Activated CD4-positive, alpha-beta T cell treated with anti-CD3 and anti-CD28 coated beads for 4 hours (primary cell): ENCODE results near the gene NRG4.
"Not testable (repeated sequence)": the region's sequence is repeated elsewhere in the genome, so short reads cannot be mapped to it uniquely, and the experiment has no call there.

Experiments
- DNase-seq, 2 donors: peaks; one replicate each; pipeline ENCODE4 v3.0.0-alpha.2; 2020

The NRG4 gene

DNA sequence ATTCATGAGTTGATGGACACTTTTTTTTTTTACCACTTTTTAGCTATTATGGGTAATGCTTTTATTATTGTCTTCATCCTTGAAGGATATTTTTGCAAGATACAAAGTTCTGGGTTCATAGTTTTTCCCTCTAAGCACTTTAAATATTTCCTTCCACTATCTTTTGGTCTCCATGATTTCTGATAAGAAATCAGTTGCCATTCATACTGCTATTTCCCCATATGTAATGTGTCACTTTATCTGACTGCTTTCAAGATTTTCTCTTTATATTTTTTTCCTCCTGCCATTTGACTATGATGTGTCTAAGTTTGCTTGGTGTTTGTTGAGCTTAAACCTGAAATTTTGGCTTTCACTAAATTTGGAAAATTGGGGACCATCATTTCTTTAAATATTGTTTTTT lies 19.3 kb downstream of the NRG4 start:
- no peak for DNase-seq

DNA sequence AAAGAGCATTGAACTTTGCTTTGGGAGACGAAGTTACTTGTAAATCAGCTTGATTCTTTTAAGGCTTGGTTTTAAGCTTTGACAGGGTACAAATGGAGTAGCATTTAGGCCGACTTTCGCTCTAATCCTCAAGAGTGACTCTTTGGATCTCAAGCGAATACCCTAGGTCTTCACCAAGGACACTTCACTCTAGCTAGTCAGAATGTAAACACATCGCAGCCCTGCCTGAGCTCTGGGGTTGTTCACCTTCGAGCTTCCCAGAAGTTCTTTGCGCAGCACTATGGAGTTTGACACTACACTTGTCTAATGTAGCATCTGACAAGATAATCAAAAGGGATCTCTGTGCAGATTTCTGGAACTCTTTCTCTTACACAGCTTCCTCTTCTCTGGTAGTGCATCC lies 22.3 kb downstream of the NRG4 start:
- no peak for DNase-seq

DNA sequence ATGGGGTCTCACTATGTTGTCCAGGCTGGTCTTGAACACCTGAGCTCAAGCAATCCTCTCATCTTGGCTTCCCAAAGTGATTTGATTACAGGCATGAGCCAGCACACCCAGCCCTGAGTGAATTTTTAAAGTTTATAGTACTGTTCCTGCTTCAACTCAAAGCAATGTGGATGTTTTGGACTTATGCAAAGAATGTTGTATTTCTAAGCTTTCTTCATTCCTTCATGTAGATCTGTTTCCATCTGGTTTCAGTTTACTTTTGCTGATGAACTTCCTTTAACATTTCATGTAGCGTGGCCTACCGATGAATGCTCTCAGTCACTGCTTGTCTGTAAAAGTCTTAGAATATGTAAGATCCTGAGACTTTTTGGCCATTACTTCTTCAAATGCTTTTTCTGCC lies 23.2 kb downstream of the NRG4 start:
- no peak for DNase-seq

DNA sequence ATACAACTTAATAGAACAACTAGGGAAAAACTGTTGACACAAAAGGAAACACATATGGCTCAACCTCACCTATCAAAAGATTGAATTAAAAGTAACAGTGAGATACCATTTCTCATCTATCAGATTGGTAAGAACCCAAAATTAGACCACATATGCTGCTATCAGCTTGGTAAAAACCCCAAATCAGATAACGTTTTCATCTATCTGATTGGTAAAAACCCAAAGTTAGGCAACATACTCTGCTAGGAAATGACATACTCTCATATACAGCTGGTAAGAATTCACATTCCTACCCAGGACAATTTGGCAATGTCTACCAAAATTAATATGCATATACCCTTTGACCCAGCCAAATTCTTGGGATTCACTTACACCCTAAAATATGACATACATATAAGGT lies 26.3 kb downstream of the NRG4 start:
- no peak for DNase-seq

DNA sequence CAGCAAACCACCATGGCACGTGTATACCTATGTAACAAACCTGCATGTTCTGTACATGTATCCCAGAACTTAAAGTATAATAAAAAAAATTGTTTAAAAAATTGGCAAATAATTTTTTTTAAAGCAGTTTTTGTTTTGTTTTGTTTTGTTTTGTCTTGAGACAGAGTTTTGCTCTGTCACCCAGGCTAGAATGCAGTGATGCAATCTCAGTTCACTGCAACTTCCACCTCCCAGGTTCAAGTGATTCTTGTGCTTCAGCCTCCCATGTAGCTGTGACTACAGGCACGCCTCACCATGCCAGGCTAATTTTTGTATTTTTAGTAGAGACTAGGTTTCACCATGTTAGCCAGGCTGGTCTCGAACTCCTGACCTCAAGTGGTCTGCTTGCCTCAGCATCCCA lies 27.5 kb downstream of the NRG4 start:
- DNase-seq: not testable (repeated sequence)

DNA sequence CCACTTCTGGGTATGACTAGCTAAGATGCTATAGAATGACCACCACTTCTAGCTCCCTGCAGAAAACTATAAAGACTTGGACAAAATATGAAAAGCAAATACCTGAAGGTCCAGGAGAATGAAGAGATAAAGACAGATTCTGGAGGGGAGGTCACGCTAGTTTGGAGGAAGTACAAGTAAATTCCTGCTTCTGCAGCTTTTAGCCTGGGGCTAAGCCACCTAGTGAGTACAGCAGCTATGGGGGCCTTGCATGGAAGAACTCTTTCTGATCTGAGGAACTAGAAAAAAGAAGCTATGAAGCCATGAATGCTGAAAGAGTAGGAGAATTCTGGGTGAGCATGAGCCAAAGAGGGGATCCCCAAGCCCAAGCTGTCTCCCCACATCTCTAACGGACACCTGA lies 29.8 kb downstream of the NRG4 start:
- DNase-seq: no peak

DNA sequence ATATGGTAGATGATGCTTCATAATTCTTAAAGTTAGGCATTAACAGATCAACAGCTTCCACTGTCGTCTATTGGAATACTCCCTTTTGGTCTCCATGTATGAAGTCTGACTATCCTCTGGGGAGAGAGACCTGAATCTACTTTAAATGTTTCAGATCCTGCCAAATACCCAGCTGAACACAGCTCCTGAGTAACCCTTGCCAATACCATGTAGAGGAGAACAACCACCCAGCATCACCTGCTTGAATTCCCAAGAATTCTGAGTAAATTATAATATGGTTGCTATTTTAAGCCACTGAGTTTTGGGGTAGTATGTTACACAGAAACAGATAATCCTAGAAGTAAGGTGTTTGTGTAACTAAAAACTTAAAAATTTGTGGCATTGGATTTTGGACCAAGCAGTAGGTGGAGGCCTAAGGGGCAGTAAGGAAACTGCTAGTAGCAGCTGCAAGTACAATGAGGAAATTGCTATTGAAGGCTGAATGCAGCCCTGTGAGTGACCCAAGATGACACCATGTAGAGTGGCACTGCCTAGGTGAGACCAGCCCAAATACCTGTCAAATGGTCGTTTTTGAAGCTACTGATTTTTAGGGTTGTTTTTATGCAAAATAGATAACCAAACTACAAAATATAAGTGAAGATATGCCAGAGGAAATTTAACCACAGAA lies 30.9 kb downstream of the NRG4 start:
- DNase-seq: no peak

DNA sequence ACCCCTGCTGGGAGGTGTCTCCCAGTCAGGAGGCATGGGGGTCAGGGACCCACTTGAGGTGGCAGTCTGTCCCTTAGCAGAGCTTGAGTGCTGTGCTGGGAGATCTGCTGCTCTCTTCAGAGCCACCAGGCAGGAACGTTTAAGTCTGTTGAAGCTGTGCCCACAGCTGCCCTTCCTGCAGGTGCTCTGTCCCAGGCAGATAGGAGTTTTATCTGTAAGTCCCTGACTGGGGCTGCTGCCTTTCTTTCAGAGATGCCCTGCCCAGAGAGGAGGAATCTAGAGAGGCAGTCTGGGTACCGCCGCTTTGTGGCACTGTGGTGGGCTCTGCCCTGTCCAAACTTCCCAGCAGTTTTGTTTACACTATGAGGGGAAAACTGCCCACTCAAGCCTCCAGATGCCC lies 35.5 kb downstream of the NRG4 start:
- not testable (repeated sequence) for DNase-seq

DNA sequence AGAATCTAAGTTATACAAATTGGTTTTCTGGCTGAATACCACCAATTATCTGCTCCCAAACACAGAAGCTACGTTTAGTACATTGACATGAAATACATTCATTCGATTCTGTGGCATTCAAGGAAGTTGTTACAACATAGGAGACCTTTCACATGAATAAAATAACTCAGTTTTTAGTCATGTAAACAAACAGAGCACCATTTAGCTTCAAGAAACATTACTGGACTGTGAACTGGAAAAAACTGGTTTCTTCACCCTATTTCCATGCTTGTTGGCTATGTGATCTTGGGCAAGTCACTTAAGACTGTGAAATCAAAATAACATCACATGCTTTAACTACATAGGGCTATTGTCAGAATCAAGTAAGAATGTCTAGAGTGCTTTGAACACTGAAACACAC lies 46.2 kb downstream of the NRG4 start:
- no peak for DNase-seq

DNA sequence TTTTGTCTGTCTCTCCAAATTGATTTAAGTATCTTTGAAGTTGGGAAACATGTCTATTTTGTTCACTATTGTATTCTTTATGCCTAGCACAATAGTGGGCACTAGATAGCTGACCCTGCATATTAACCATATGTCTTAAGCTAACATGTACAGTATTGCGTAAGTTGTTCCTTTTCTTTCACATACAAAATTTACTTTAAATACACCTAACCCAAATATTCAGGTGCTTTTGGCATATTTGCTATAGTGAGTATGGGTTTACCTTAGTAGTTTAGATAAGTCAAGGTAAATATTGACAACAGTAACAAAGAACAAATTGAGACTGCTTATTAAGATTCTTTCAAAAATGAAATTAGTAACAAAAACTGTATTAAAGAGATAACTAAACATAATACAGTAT lies 50.9 kb downstream of the NRG4 start:
- DNase-seq: no peak

DNA sequence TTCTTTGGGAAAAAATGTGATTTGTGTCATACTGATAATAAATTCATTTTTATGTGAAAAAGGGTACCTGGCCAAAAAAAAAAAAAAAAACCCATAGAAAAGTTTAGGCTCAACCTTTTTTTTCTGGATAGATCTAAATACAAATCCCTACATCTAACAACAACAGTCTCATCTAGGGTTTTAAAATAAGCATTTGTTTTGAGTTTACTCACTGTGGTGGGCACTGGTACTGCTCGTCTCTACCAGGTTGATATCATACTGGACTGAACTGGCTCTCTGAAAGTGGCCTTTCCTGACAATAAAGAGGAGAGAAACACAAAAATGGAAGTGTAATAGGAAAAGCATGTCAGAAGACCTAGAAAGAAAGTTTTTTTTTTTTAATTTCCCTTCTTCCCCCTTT lies 56.5 kb downstream of the NRG4 start:
- no peak for DNase-seq

DNA sequence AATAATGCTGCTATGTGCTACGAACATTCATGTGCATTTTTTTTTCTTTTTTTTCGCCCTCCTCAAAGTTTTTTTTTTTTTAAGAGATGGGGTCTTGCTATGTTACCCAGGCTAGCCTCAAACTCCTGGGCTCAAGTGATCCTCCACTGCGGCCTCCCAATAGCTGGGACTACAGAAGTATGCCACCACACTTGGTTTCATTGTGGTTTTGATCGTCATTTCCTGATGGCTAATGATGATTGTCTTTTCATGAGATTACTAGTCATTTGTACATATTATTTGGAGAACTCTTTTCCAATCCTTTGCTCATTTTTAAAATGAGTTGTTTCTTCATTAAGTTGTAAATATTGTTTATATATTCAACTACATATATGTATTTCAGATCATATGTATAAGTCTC lies 59.7 kb downstream of the NRG4 start:
- DNase-seq: no peak

DNA sequence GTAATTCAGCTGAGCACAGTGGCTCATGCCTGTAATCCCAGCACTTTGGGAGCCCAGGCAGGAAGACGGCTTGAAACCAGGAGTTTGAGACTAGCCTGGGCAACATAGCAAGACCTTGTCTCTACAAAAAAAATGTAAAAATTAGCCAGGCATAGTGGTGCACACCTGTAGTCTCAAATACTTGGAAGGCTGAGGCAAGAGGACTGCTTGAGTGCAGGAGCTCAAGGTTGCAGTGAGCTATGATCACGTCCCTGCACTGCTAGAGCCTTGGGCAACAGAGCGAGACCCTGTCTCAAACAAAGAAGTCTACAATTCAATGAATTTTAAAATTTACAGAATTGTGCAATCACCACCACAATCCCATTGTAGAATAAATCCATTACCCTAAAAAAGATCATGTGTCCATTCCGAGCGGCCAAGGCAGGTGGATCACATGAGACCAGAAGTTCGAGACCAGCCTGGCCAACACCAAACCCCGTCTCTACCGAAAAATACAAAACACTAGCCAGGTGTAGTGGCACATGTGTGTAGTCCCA lies 63.4 kb downstream of the NRG4 start:
- no peak for DNase-seq

DNA sequence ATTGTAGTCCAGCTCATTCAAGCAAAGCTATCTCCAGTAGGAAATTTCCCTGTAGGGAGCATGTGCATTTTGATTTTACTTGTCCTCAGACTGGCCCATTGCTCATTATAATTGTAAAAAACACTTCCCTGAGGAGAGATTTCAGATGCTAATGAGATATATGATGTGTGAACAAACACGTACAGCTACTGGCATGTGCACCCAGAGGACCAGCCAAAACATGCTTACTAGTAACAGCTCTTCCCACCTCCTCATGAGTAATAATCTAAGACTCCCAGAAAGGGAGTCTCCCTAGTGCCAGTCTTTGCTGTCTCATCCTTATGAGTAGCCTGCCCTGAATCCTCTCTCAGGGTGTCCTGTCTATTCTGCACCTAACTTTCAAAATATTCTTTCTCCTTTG lies 65.1 kb downstream of the NRG4 start:
- no peak for DNase-seq

DNA sequence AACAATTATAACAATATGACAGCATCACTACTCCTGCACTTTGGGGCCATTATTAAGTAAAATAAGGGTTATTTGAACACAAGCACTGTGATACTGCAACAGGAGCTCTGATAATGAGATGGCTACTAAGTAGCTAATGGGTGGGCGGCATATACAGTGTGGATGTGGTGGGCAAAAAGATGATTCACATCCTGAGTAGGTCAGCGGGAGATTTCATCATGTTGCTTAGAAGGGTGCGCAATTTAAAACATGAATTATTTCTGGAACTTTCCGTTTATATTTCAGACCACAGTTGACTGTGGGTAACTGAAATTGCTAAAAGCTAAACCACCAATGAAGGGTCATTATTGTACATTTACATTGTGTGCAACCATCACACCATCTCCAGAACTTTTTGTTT lies 66.3 kb downstream of the NRG4 start:
- no peak for DNase-seq

DNA sequence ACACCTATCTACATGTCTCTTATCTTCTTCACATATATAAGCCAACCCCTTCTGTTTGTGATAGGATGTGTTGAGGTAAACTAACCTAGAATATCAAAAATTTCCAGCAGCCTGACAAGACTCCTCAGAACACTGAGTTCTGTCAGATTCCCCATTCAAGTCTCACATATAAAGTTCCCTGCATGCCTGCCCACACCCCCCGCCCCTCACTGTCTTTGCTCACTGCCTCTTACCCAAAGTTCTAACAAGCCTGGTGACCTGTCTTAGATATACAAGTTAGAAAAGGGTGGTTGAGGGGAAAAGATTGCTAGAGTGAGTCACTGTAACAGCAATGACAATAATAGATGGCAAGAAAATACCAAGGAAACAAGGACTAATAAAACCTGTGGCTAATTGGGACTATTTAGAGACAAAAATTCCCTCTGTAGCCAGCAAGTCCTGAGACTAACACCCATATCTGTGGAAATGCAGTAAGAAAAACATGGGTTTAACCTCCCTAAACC lies 68.5 kb downstream of the NRG4 start:
- DNase-seq: no peak

DNA sequence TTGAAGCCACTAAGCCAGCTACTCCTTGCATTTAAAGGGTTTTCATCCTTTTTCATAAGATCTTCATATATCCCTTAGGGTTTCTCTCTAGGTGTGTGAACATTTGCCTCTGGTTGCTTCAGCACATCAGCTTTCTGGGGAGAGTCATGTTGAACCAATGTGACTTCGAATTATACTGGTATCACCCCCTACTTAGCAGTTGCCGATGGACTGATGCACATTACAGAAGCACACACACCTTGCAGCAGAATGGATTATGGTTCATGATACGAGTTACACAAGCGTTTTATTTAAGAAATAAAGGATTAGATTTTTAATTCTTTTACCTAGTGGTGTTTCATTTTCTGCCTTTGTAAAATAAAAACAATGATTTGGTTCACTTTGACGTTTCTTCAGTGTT lies 69.0 kb downstream of the NRG4 start:
- DNase-seq: no peak

DNA sequence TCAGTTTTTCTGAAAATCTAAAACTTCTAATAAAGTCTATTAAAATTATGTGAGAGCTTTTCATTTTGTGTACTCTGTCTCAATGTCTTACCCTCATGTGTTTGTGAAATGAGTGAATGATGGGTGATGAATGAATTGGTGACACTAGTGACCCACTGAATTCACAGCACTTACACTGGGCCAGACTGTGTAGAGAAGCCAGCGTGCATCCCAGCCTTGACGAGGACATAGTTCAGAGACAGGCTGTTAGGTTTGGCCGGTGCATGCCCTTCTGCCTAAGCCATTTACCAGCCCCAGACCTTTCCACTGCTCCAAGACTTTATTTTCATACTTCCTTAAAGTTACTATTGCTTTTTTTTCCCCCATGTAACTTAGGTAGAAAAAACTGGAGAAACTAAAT lies 69.8 kb downstream of the NRG4 start:
- DNase-seq: no peak

DNA sequence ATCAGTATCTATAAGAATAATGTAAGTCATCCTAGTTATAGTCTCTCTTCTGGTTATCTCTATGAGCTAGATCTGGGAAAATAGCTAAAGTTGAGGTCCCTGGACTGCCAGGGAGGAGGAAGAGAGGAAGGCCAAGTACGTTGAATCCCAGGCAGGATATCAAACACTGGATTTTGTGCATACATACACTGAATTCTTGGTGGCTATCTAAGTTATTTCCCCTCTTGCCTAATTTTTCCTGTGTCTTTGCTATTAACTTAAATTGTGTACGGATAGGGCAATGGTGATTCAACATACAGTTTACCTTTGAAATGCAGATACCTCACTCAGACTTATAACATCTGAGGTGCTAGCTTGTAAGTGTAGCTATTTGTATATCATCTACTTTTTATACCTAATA lies 81.4 kb downstream of the NRG4 start:
- no peak for DNase-seq

DNA sequence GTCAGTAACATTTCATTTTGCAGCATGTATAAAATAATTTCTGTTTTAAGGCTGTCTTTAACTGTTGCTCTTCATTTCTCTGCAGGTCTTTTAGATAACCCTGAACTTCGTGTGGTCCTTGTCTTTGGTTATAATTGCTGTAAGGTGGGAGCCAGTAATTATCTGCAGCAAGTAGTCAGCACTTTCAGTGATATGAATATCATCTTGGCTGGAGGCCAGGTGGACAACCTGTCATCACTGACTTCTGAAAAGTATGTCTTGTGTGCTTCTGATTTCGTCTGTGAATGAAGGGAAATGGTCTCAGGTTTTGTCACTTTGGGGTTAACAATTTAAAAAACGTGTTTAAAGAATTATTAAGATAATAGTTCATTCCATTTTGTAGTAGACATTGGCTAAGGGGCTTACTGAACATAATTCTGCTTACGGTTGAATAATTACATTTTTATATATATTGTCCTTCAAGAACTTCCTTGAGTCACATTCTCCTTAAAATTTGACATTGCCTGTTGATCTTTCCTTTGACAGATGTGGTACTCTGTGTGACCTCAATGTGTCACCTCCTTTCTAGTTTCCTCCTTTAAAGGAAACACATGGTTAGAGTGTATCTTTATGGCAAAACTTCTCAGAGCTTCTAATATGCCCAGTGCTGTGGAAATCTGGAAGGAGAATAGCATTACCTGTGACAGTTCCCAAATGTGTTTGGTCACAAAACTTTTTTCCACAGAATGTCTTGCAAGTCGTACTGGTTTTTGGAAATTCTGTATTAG lies 82.2 kb downstream of the NRG4 start:
- DNase-seq: no peak

DNA sequence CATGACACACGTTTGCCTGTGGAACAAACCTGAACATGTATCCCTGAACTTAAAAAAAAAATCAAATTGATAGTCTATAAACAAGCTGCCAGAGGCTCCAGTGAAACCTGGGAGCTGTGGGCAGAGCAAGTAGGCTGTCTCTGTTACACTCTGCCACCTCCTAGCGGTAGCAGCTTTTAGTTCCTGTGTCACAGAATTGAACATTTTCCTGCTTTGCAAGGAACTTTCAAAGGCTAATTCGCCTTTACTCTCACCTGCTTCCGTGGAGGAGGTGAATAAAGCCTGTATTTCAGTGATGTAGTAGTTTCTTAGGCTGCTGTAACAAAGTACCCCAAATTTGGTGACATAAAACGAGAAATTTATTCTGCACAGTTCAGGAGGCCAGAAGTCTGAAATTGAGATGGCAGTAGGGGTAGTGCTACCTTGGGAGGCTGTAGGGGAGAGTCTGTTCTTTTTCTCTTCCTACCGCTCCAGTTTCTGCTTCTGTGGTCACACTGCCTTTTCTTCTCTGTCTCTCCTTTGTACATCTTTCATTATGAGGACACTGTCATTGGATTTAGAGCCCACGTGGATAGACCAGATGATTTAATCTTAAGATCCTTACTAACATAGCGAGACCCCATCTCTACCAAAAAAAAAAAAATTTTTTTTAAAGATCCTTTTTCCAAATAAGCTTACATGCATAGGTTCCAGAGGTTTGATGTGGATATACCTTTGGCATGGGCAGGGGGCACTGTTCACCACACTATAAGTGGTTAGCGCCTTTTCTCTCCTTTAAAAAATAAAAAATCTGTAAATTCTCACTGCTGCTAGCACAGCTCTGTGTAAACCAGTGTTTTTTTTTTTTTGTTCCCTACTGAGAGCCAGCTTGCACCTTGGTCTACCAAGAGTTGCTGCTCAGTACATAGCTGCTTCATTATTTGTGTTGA lies 83.3 kb downstream of the NRG4 start:
- DNase-seq: no peak

DNA sequence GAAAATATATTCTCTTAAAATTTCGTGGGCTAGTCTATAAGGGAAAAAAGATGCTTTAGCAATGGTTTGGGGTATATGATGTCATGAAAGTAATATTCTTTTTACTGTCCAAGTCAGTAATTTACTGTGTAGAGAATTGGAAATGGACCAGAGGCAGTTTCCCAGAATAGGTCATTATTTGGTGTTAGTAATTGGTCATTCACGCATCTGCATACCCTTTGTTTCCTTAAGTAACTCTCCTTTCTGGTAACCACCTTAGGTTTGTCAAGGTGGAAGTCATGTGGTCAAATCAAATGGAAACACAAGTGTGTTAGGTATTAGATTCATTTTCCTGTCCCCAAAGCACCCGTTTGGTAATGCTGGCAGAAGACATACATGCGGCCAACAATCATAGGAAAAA lies 84.6 kb downstream of the NRG4 start:
- no peak for DNase-seq

DNA sequence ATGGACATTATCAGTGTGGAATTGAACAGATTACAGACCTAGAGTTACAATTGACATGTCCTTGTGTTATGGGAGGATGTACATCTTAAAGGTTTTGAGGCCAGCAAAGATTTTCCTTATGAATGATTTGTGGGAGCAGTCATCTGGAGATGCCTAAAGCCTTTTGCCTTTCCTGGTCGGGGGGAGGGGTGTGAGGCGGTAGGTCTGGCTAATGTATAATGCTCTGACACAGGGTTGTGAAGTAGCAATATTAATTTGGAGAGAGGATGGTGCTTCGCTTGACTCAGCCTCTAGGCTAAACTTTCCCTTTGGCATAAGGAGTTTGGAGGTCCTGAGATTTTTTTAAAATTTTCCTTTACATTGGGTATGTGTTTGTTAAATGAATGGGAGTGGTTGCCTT lies 85.3 kb downstream of the NRG4 start:
- no peak for DNase-seq
